HL-60 (cell line): ENCODE measurements around the gene AGAP5.
"Not testable (repeated sequence)": the region's sequence is repeated elsewhere in the genome, so short reads cannot be mapped to it uniquely, and the experiment has no call there.

Experiments
- DNase-seq, 2 experiments: peaks; one replicate each; pipeline ENCODE4 v3.0.0-alpha.2; 2010 to 2020; ENCODE audit warnings: low read depth in 1 of 2, low spot score in 1 of 2
- H3K27ac ChIP-seq: fragments of 250-450 bp; sonication (Bioruptor Pico); replicated peaks from 2 replicates; pipeline ENCODE4 v1.5.1; 2020; ENCODE audit warnings: mild to moderate bottlenecking, moderate library complexity
- H3K27me3 ChIP-seq: fragments of 250-450 bp; sonication (Bioruptor Pico); 2 replicates; pipeline ENCODE4 v1.5.1; 2021; ENCODE audit warnings: mild to moderate bottlenecking, moderate library complexity; ENCODE audit not compliant: insufficient read depth, poor library complexity, severe bottlenecking
- H3K4me3 ChIP-seq: replicated peaks from 2 replicates; pipeline ENCODE4 v1.5.1; 2011; ENCODE audit warnings: mild to moderate bottlenecking, control low read depth, low read length; ENCODE audit not compliant: insufficient read depth
- GABPA ChIP-seq: IDR thresholded peaks from 2 replicates; pipeline ENCODE4 v1.6.1; 2012; ENCODE audit warnings: low read depth
- POLR2AphosphoS5 ChIP-seq: IDR thresholded peaks from 2 replicates; pipeline ENCODE4 v1.6.1; 2012; ENCODE audit warnings: low read depth
- SPI1 ChIP-seq: IDR thresholded peaks from 2 replicates; pipeline ENCODE4 v1.6.1; 2012; ENCODE audit warnings: low read depth, mild to moderate bottlenecking, borderline replicate concordance
- long read RNA-seq: library from polyadenylated mRNA; unstranded; transcript quantifications from one replicate; pipeline ENCODE4 v2.0.0, GENCODE V29; 2020
- TF ChIP-seq, protein P1 (sequence below): IDR thresholded peaks from 2 replicates; pipeline ENCODE4 v1.6.1; 2012; ENCODE audit warnings: low read depth; ENCODE audit not compliant: insufficient replicate concordance
- TF ChIP-seq, protein P2 (sequence below): IDR thresholded peaks from one replicate; pipeline ENCODE4 v1.5.1; 2011; ENCODE audit warnings: low read length, control low read depth, inconsistent platforms; ENCODE audit not compliant: insufficient read depth

The AGAP5 gene
- long read RNA-seq: 0 reads

DNA sequence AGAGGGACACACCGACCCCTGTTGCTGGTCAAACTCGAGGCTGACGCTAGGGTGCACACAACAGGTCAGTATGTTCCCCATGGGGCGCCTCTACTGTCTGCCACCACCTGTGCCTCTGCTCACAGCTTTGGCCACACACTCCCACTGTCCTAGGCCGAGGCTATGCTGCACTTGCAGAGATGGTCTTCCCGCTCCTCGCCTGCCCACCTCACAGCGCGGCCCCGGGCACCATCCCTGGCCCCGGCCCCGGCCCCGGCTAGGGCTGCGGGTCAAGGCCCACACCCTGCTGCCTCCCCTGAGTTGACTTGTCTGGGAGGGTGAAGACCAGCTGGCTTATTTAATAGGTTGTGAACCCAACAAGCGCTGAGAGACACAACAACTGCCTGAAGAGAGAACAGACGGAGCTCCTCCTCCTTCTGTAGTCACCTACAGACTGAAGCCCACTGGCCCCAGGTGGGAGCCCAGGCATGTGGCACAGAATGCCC lies at the start of gene AGAP5:
AGAP5 (minus strand) TSS at position 435 of the 485 bp plus-strand sequence; CDS start at position 81, 354 bp downstream.
- not testable (repeated sequence) for H3K27me3 ChIP-seq, DNase-seq, H3K4me3 ChIP-seq, H3K27ac ChIP-seq

DNA sequence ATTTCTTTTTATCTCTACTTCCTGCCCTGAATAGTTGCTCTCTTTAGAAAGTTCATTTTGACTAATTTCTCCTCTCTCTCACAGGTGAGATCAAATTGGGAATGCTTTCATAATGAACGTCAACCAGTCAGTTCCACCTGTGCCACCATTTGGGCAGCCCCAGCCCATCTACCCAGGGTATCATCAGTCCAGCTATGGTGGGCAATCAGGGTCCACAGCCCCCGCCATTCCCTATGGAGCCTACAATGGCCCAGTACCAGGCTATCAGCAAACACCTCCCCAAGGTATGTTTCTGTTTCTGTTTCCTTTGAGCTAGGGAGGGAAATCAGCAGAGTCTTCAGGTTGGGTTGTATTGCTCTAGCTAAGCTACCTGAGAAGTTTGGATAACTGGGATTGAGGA lies 48.8 kb upstream of the AGAP5 start:
- no peak for DNase-seq
- no peaks in the 10 kb centered on the region for H3K27me3 ChIP-seq
- H3K27ac ChIP-seq: no peak overlapping the region
- TF ChIP-seq, protein P1, sequence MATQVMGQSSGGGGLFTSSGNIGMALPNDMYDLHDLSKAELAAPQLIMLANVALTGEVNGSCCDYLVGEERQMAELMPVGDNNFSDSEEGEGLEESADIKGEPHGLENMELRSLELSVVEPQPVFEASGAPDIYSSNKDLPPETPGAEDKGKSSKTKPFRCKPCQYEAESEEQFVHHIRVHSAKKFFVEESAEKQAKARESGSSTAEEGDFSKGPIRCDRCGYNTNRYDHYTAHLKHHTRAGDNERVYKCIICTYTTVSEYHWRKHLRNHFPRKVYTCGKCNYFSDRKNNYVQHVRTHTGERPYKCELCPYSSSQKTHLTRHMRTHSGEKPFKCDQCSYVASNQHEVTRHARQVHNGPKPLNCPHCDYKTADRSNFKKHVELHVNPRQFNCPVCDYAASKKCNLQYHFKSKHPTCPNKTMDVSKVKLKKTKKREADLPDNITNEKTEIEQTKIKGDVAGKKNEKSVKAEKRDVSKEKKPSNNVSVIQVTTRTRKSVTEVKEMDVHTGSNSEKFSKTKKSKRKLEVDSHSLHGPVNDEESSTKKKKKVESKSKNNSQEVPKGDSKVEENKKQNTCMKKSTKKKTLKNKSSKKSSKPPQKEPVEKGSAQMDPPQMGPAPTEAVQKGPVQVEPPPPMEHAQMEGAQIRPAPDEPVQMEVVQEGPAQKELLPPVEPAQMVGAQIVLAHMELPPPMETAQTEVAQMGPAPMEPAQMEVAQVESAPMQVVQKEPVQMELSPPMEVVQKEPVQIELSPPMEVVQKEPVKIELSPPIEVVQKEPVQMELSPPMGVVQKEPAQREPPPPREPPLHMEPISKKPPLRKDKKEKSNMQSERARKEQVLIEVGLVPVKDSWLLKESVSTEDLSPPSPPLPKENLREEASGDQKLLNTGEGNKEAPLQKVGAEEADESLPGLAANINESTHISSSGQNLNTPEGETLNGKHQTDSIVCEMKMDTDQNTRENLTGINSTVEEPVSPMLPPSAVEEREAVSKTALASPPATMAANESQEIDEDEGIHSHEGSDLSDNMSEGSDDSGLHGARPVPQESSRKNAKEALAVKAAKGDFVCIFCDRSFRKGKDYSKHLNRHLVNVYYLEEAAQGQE: no peak
- TF ChIP-seq, protein P2, sequence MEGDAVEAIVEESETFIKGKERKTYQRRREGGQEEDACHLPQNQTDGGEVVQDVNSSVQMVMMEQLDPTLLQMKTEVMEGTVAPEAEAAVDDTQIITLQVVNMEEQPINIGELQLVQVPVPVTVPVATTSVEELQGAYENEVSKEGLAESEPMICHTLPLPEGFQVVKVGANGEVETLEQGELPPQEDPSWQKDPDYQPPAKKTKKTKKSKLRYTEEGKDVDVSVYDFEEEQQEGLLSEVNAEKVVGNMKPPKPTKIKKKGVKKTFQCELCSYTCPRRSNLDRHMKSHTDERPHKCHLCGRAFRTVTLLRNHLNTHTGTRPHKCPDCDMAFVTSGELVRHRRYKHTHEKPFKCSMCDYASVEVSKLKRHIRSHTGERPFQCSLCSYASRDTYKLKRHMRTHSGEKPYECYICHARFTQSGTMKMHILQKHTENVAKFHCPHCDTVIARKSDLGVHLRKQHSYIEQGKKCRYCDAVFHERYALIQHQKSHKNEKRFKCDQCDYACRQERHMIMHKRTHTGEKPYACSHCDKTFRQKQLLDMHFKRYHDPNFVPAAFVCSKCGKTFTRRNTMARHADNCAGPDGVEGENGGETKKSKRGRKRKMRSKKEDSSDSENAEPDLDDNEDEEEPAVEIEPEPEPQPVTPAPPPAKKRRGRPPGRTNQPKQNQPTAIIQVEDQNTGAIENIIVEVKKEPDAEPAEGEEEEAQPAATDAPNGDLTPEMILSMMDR: no peak
- no peak for TF ChIP-seq GABPA
- TF ChIP-seq POLR2AphosphoS5: no peak
- H3K4me3 ChIP-seq: no peak overlapping the region

DNA sequence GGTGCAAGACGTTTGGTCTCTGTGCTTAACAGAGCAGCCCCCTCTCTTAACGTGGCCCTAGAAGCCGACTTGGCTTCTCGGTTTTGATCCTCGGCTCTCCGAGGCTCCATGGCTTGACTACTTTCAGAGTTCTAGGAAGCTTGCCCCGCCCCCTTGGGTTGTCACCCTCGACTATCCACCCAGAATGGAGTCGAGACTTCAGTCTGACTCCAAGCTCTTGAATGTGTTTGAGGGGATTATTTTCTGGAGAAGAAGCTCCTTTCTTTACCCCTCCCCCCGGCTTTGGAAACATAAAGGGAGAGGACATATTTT lies 46.7 kb upstream of the AGAP5 start:
- no peaks in the 10 kb centered on the region for H3K27me3 ChIP-seq
- TF ChIP-seq SPI1 (no peak), GABPA (no peak)
- H3K27ac ChIP-seq: peak overlapping the region; percentile 93
- peak in 1 of 2 experiments; percentile 65 for DNase-seq
- H3K4me3 ChIP-seq: peak overlapping the region; percentile 100

DNA sequence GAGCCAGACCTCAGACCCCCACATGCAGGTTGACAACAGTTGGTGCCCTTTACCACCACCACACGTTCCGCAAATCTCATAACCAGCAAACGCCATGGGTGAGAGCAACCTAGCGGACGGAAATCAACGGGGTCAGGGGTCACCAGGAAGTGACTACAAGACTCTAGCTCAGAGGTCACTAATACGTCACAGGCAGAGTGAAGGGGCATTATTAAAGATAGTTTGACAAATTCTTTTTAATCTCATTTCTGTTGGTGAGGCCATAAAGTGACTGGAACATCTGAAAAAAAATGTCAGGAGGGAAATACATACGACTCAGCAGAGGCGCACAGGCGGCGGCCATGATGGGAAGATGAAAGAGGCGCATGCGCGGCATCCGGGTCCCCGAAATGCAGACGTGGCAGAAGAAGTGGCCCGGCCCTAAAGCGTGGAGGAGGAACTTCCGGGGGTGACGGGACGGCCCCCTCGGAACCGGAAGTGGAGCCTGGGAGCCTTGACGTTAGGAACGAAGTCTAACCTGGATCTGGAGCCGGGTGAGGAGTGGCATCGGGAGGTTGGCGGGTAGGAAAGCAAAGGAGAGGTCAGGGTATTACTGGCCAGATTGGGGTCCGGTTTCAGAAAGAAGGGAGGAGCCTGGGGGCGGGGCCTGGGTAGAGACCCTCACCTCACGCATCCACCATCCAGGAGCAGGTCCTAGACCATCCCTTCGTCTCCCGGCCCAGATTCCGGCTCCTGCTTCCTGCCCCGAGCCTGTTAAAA lies 46.2 kb upstream of the AGAP5 start, which contains the start of gene SEC24C:
SEC24C (plus strand) TSS at position 468 of the 759 bp plus-strand sequence. CDS start 2,461 bp downstream, outside the sequence.
- peak within 1 kb of the TSS; percentile 100 for H3K4me3 ChIP-seq
- peak within 1 kb of the TSS; percentile 93 for H3K27ac ChIP-seq
- peak; percentile 93 to 97 for DNase-seq
- TF ChIP-seq, protein P1: peak; percentile 77
- TF ChIP-seq SPI1 (no peak), POLR2AphosphoS5 (peak; percentile 88), GABPA (peak; percentile 93)
- TF ChIP-seq, protein P2: no peak
- no peaks in the 10 kb centered on the region for H3K27me3 ChIP-seq
